ENCODE results near the gene ATP2A3. TPM values are rescaled to one million over a fixed set of nuclear protein-coding genes. Genes with fewer than 3 reads are reported as not detected.

Gene ATP2A3
- total and polyA plus RNA-seq, 2 donors (not counting 1 experiment from before 2014, with no cell fraction given): 0.25 to 12.4 TPM

- Histone ChIP-seq H2AFZ (ENCODE audit: low read length) (no peak overlapping the region), H3K27ac (ENCODE audit: insufficient read depth, low read length) (no peak overlapping the region), H3K4me3 (replicated peaks in 1 of 4; ENCODE audit: control extremely low read depth in 1 of 4, insufficient read depth in 1 of 4, low read depth in 3 of 4, low read length in 4 of 4) (no peak overlapping the region), H3K27me3 (ENCODE audit: control insufficient read depth, insufficient read depth, low read length) (no peaks in the 10 kb centered on the region), H3K36me3 (ENCODE audit: control insufficient read depth, insufficient read depth, low read length) (no peaks in the 10 kb centered on the region), H4K20me1 (ENCODE audit: control insufficient read depth, extremely low read depth, insufficient read depth, low read length) (no peaks in the 10 kb centered on the region), H3K9me3 (ENCODE audit: control insufficient read depth, insufficient read depth, low read depth, low read length) (no peaks in the 10 kb centered on the region), H3K9ac (ENCODE audit: insufficient read depth, low read length) (no peak overlapping the region), H3K4me1 (ENCODE audit: control insufficient read depth, extremely low read depth, insufficient read depth, low read length) (no peaks in the 10 kb centered on the region), H3K4me2 (ENCODE audit: extremely low read depth, insufficient read depth, low read length) (no peak overlapping the region), H3K79me2 (ENCODE audit: control insufficient read depth, insufficient read depth, low read length) (no peaks in the 10 kb centered on the region)
- no peak for TF ChIP-seq CTCF (conservative IDR thresholded peaks at IDR 0.05 in 1 of 2, IDR thresholded peaks at IDR 0.05 in 1 of 2; ENCODE audit: low read depth in 1 of 2, low read length in 2 of 2)
- DNase-seq (ENCODE audit: low read depth in 2 of 2): no peak
Observed at GRCh38 chr17:3969963-3970362, 5.7 kb upstream of the ATP2A3 start.

- no peak overlapping the region for H3K9ac ChIP-seq (ENCODE audit: insufficient read depth, low read length)
- H3K4me2 ChIP-seq (ENCODE audit: extremely low read depth, insufficient read depth, low read length): no peak overlapping the region
- H3K27ac ChIP-seq (ENCODE audit: insufficient read depth, low read length): no peak overlapping the region
- no peak overlapping the region for H2AFZ ChIP-seq (ENCODE audit: low read length)
- peaks cover 4% of the 10 kb centered on the region for H3K27me3 ChIP-seq (ENCODE audit: control insufficient read depth, insufficient read depth, low read length)
- no peaks in the 10 kb centered on the region for H3K36me3 ChIP-seq (ENCODE audit: control insufficient read depth, insufficient read depth, low read length)
- H4K20me1 ChIP-seq (ENCODE audit: control insufficient read depth, extremely low read depth, insufficient read depth, low read length): no peaks in the 10 kb centered on the region
- DNase-seq (ENCODE audit: low read depth in 2 of 2): no peak
- no peaks in the 10 kb centered on the region for H3K79me2 ChIP-seq (ENCODE audit: control insufficient read depth, insufficient read depth, low read length)
- no peaks in the 10 kb centered on the region for H3K4me1 ChIP-seq (ENCODE audit: control insufficient read depth, extremely low read depth, insufficient read depth, low read length)
- no peak overlapping the region for H3K4me3 ChIP-seq (replicated peaks in 1 of 4; ENCODE audit: control extremely low read depth in 1 of 4, insufficient read depth in 1 of 4, low read depth in 3 of 4, low read length in 4 of 4)
- TF ChIP-seq CTCF (conservative IDR thresholded peaks at IDR 0.05 in 1 of 2, IDR thresholded peaks at IDR 0.05 in 1 of 2; ENCODE audit: low read depth in 1 of 2, low read length in 2 of 2) (no peak), EZH2 (IDR thresholded peaks at IDR 0.05; ENCODE audit: low read length, missing control alignments) (no peak)
- no peaks in the 10 kb centered on the region for H3K9me3 ChIP-seq (ENCODE audit: control insufficient read depth, insufficient read depth, low read depth, low read length)
Observed at GRCh38 chr17:3968886-3969524, 4.8 kb upstream of the ATP2A3 start.

GRCh38 chr17:3968015-3968414 lies 3.8 kb upstream of the ATP2A3 start:
- H3K9ac ChIP-seq (ENCODE audit: insufficient read depth, low read length): no peak overlapping the region
- peaks cover 12% of the 10 kb centered on the region for H3K27me3 ChIP-seq (ENCODE audit: control insufficient read depth, insufficient read depth, low read length)
- no peaks in the 10 kb centered on the region for H4K20me1 ChIP-seq (ENCODE audit: control insufficient read depth, extremely low read depth, insufficient read depth, low read length)
- H3K4me1 ChIP-seq (ENCODE audit: control insufficient read depth, extremely low read depth, insufficient read depth, low read length): no peaks in the 10 kb centered on the region
- H2AFZ ChIP-seq (ENCODE audit: low read length): no peak overlapping the region
- H3K27ac ChIP-seq (ENCODE audit: insufficient read depth, low read length): no peak overlapping the region
- no peaks in the 10 kb centered on the region for H3K79me2 ChIP-seq (ENCODE audit: control insufficient read depth, insufficient read depth, low read length)
- H3K4me3 ChIP-seq (replicated peaks in 1 of 4; ENCODE audit: control extremely low read depth in 1 of 4, insufficient read depth in 1 of 4, low read depth in 3 of 4, low read length in 4 of 4): no peak overlapping the region
- no peak overlapping the region for H3K4me2 ChIP-seq (ENCODE audit: extremely low read depth, insufficient read depth, low read length)
- TF ChIP-seq CTCF (conservative IDR thresholded peaks at IDR 0.05 in 1 of 2, IDR thresholded peaks at IDR 0.05 in 1 of 2; ENCODE audit: low read depth in 1 of 2, low read length in 2 of 2): no peak
- TF ChIP-seq EZH2 (IDR thresholded peaks at IDR 0.05; ENCODE audit: low read length, missing control alignments): no peak
- no peak for DNase-seq (ENCODE audit: low read depth in 2 of 2)
- H3K9me3 ChIP-seq (ENCODE audit: control insufficient read depth, insufficient read depth, low read depth, low read length): no peaks in the 10 kb centered on the region
- H3K36me3 ChIP-seq (ENCODE audit: control insufficient read depth, insufficient read depth, low read length): no peaks in the 10 kb centered on the region

Data from fibroblast of lung (primary cell).